Body of pancreas (tissue), 4 donors: ENCODE data around the gene RAB1B. TPM values are rescaled to one million over a fixed set of nuclear protein-coding genes. Genes with fewer than 3 reads are reported as not detected.

Source experiments
- ATAC-seq: fragments of 150-250 bp; one replicate; pipeline ENCODE4 v1.9.1; 2016
- DNase-seq, 4 donors: peaks; one replicate each; pipeline ENCODE4 v3.0.0-alpha.2; 2019
- H3K27ac ChIP-seq, 4 donors: fragments of 200-600 bp; sonication (generic); 1 replicate in 3 of 4; 2 replicates in 1 of 4; pipeline versions ENCODE4 v1.5.1 to v1.6.1; 2016 to 2019; ENCODE audit warnings: mild to moderate bottlenecking in 1 of 4, mixed read lengths in 1 of 4, moderate library complexity in 1 of 4
- H3K27me3 ChIP-seq, 2 donors: fragments of 200-600 bp; sonication (generic); one replicate each; pipeline ENCODE4 v1.6.0; 2016; ENCODE audit warnings: mild to moderate bottlenecking in 1 of 2
- H3K36me3 ChIP-seq, 2 donors: fragments of 200-600 bp; sonication (generic); replicated peaks in 1 of 2; 2 replicates each; pipeline ENCODE4 v1.5.1; 2016; ENCODE audit warnings: low read depth in 2 of 2; ENCODE audit not compliant: insufficient read depth in 1 of 2
- H3K4me1 ChIP-seq: fragments of 200-600 bp; sonication (generic); one replicate; pipeline ENCODE4 v1.6.0; 2016
- H3K4me3 ChIP-seq, 2 donors: fragments of 200-600 bp; sonication (generic); 1 replicate in 1 of 2; 2 replicates in 1 of 2; pipeline ENCODE4 v1.5.1; 2016 to 2019
- H3K9me3 ChIP-seq, 3 donors: fragments of 200-600 bp; sonication (generic); 1 replicate in 2 of 3; 2 replicates in 1 of 3; pipeline ENCODE4 v1.5.1; 2016
- CTCF ChIP-seq, 7 experiments: fragments of 450-650 bp in 4 of 7; fragments of 200-600 bp in 3 of 7; sonication (generic) in 3 of 7; IDR thresholded peaks; one replicate each; pipeline ENCODE4 v1.5.1; 2016 to 2019; ENCODE audit warnings: antibody characterized with exemption in 7 of 7
- POLR2A ChIP-seq, 3 donors: fragments of 450-650 bp; IDR thresholded peaks; one replicate each; pipeline ENCODE4 v1.6.1; 2016; ENCODE audit warnings: antibody characterized with exemption in 3 of 3, mild to moderate bottlenecking in 2 of 3
- WGBS, 2 donors: methylation state at CpG; one replicate each; pipeline ENCODE4 v1.1.5; 2017; 5-methylcytosine and 5-hydroxymethylcytosine counted together
- intact Hi-C: fragments of 100-400 bp; cut with DNase I; formaldehyde crosslinking; loops from one replicate; pipeline ENCODE4 v1.15.1; 2023
- total RNA-seq, 2 donors: library from RNA; depleted of rRNA; stranded (reverse); fragments of >200 nt; gene quantifications; one replicate each; pipeline ENCODE4 v1.1.0, GENCODE V29; 2016

RAB1B gene
- total RNA-seq, 2 donors from 2014 or later, result 67.7 to 74.5 TPM

GRCh38 chr11:66285250-66285947, 17.0 kb downstream of the RAB1B start:
- TF ChIP-seq CTCF (IDR thresholded peaks at IDR 0.05) (no peak), POLR2A (IDR thresholded peaks at IDR 0.05) (no peak)
- Histone ChIP-seq H3K27ac (no peak overlapping the region), H3K36me3 (peaks cover 0 to 2% of the 10 kb centered on the region in 2 donors), H3K4me3 (no peak overlapping the region), H3K4me1 (peaks cover 32% of the 10 kb centered on the region), H3K27me3 (no peaks in the 10 kb centered on the region), H3K9me3 (no peaks in the 10 kb centered on the region)
- DNase-seq (no peak), ATAC-seq (no peak)
- 71 to 73% methylated on average over 7 to 12 of the region's 13 CpGs for WGBS, 2 donors
- intact Hi-C loops, result no loop called here

GRCh38 chr11:66286699-66287098, 18.3 kb downstream of the RAB1B start:
- intact Hi-C loops, result no loop called here
- Histone ChIP-seq H3K36me3 (peaks cover 0 to 2% of the 10 kb centered on the region in 2 donors), H3K27ac (no peak overlapping the region), H3K4me3 (no peak overlapping the region), H3K27me3 (no peaks in the 10 kb centered on the region), H3K4me1 (peaks cover 40% of the 10 kb centered on the region), H3K9me3 (no peaks in the 10 kb centered on the region)
- DNase-seq, result no peak
- no peak for ATAC-seq
- TF ChIP-seq CTCF (IDR thresholded peaks at IDR 0.05) (no peak), POLR2A (IDR thresholded peaks at IDR 0.05) (no peak)
- WGBS, 2 donors, result 70 to 86% methylated on average over 2 to 5 of the region's 5 CpGs

GRCh38 chr11:66287211-66287888, 18.9 kb downstream of the RAB1B start:
- Histone ChIP-seq H3K9me3 (no peaks in the 10 kb centered on the region), H3K4me1 (peaks cover 46% of the 10 kb centered on the region), H3K27ac (peak overlapping the region in 1 of 4 donors; percentile 99), H3K27me3 (no peaks in the 10 kb centered on the region), H3K36me3 (peaks cover 0 to 2% of the 10 kb centered on the region in 2 donors), H3K4me3 (no peak overlapping the region)
- whole genome bisulfite sequencing, 2 donors, result 56 to 68% methylated on average over 10 of the region's 10 CpGs
- no peak for TF ChIP-seq CTCF (IDR thresholded peaks at IDR 0.05)
- TF ChIP-seq POLR2A (IDR thresholded peaks at IDR 0.05), result no peak
- DNase-seq (no peak), ATAC-seq (no peak)
- intact Hi-C loops, result no loop called here

GRCh38 chr11:66287889-66288670, 19.6 kb downstream of the RAB1B start:
- intact Hi-C loops, result no loop called here
- DNase-seq (peak in 1 of 4 donors; percentile 28), ATAC-seq (no peak)
- WGBS, 2 donors, result 28 to 32% methylated on average over 17 to 20 of the region's 20 CpGs
- TF ChIP-seq POLR2A (IDR thresholded peaks at IDR 0.05), result no peak
- TF ChIP-seq CTCF (IDR thresholded peaks at IDR 0.05), result no peak
- Histone ChIP-seq H3K4me3 (peak overlapping the region; percentile 65 to 66), H3K36me3 (peaks cover 0 to 2% of the 10 kb centered on the region in 2 donors), H3K27me3 (no peaks in the 10 kb centered on the region), H3K27ac (peak overlapping the region; percentile 96 to 99 (median 98)), H3K9me3 (no peaks in the 10 kb centered on the region), H3K4me1 (peaks cover 45% of the 10 kb centered on the region)
